Stimulated activated CD8-positive, alpha-beta memory T cell treated with anti-CD3 and anti-CD28 coated beads, Interleukin-7, amount 100 ng/mL, for 1 hour (primary cell): ENCODE data around the gene IMP4.

ENCODE experiments used
- DNase-seq, 2 donors: peaks; one replicate each; pipeline ENCODE4 v3.0.0-alpha.2; 2020; ENCODE audit warnings: low read depth in 2 of 2

The IMP4 gene

DNA sequence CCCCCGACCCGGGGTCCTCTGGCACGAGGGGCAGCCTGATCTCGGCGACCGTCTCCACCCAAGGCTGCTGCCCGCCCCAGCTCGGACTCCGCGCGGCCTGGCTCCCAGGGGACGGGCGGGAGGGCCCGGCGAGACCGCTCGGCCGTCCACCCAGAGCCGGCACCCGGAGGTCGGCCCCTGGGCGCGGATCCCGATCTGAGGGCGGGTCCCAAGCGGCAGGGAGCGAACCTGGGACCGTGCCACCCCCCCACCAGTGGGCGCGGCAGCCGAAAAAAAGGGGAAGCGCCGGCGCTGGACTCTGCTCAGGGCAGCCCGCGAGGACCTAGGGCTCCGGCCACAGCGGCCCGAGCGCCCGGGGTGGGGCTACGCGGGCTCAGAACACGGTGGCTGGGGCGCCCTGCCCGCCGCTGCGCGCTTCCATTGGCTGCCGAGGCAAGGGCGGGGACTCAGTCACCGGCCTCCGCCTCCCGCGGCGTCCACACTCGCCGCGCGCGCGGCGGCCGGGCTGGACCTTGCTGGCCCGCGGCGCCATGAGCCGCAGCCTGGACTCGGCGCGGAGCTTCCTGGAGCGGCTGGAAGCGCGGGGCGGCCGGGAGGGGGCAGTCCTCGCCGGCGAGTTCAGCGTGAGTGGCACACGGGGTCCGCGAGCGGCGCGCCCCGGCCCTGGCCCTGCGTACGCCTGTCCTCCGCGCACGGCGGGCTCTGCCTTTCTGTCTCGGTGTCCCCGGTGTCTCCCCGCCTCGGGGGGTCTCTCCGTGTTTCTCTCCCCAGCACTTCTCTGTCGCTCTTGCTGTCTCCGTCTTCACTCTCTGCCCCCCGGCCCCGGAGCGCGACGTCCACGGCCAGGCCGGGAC lies 13.1 kb downstream of the IMP4 start, which contains the start of gene PTPN18:
PTPN18 (plus strand) TSS at position 479 of the 854 bp plus-strand sequence; CDS start at position 531, 52 bp downstream.
- peak in 1 of 2 donors; percentile 41 for DNase-seq

DNA sequence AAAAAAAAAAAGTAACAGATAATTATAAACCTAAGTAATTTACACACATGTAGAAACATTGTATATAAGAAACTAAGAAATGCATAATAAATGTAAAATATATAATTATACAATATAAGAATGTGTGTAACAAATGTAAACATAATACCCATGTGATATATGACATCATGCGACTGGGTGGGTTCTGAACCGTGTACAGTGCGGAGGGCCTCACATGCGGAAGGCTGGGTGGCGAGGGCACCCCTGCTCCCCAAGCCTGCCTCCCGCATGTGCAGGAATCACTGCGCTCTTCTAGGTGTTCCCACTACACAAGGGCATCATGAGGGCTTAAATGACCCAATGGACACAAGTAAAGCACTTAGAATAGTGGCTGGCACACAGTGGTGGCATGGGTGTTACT lies 15.2 kb downstream of the IMP4 start:
- DNase-seq = no peak

DNA sequence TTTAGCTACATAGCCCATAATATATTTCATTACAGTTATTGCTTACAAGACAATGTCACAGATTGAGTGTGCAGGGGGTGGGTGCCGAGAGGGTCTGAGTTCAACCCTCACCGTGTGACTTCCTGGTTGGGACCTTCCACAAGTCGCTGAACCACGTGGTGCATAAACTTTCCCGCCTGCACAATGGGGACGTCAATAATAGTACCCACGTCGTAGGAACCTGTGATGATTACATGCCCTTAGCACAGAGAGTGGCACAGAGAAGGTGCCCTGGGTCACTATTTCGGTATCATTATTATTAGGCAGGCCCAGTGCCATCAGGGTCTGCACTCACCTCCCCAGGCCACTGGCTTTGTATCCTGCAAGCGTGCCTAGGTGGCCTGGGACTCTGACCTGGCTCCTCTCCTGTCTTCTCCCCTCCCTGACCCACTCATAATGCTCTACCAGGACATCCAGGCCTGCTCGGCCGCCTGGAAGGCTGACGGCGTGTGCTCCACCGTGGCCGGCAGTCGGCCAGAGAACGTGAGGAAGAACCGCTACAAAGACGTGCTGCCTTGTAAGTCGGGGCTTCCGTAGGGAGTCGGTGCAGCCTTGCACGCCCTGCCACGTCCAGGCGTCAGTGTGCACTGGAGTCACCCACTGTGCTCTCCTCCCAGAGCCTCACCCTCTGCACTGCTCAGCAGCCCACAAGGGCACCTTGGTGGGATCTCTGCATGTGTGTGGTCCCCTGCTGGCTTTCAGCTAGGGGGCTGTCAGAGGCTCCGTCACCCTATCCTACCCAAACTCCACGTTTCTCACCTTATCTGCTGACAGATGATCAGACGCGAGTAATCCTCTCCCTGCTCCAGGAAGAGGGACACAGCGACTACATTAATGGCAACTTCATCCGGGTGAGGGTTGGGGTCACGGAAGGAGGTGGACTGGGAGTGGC lies 16.0 kb downstream of the IMP4 start:
- no peak for DNase-seq

DNA sequence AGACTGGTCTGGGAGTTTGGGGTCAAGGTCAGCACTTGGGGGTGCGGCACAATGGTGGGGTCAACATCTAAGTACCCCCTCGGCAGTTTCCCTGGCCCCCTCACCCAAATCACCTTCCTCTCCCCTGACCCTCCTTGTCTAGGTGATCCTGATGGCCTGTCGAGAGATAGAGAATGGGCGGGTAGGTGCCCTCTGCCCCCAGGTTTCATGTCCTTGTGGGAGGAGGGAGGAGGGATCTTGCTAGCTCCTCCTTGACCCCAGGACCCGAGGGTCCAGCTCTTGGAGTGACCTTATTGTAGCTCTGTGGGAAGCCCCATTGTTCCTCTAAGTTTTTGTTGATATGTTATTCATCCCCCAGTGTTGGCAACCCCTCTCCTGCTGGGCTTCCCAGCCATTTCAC lies 16.8 kb downstream of the IMP4 start:
- DNase-seq = no peak

DNA sequence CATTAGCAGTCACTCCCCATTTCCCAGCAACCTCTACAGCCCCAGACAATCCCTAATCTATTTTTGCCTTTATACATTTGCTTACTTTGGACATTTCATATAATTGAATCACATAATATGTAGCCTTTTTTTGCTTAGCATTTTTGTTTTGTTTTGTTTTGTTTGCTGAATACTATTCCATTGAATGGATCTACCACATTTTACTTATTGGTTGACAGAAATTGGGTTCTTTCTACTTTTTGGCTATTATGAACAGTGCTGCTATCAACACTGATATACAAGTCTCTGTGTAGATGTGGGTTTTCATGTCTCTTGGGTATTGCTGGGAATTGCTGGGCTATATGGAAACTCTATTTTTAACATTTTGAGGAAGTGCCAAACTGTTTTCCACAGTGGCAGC lies 20.8 kb downstream of the IMP4 start:
- DNase-seq = no peak

DNA sequence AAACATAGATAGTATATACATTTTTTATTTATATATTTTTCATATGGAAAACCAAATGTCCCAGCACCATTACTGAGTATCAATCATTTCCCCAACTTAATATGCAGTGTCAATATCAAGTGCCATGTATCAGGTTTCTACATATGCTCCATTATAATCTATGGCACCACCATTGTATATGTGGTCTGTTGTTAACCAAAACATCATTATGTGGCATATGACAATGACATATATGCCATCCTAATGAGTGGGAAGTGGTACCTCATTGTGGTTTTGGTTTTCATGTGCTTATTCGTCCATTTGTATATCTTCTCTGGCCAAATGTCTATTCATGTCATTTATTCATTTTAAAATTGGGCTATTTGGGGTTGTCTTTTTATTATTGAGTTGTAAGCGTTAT lies 22.4 kb downstream of the IMP4 start:
- DNase-seq = no peak

DNA sequence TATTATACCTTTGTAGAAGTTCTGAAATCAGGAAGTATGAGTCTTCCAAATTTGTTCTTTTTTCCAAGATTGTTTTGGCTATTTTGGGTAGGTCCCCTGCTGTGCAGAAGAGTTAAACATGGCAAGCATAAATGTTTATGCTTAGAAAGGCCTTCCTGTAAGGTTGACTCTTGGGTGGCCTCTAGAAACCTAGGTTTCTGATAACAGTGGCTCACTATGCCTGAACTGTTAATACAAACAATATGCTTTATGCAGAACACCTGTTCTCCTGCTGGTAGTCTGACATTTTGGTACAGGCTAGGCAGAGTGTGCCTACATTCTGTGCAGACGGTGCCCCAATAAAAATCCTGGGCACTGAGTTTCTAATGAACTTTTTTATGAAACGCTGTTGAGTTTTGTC lies 23.3 kb downstream of the IMP4 start:
- DNase-seq = no peak

DNA sequence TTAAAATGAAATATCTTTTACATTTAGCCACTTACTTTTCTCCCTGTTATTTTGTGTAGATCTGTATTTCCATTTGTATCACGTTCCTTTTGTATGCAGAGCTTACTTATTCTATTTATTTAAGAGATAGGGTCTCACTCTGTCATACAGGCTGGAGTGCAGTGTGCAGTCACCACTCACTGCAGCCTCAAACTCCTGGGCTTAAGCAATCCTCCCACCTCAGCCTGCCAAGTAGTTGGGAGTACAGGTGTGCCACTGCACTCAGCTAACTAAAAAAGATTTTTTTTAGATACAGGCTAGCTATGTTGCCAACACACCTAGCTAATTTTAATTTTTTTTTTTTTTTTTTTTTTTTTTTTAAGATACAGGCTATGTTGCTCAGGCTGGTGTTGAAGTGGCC lies 24.0 kb downstream of the IMP4 start:
- no peak for DNase-seq

DNA sequence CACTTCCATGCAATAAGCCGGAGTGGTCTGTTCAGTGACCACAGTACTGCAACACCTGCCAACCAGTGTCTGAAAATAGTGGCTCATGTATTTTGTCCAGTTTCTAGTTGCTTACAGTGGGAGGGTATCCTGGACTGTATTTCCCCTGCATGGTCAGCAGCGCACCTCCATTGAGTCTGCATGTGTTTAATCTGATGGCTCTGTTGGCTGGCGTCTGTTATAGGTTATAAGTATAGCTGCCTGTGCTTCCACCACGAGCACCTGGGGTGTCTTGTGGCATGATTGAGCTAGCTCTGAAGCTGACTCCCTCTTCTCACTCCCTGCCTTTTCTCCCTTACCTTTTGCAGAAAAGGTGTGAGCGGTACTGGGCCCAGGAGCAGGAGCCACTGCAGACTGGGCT lies 26.1 kb downstream of the IMP4 start:
- no peak for DNase-seq

DNA sequence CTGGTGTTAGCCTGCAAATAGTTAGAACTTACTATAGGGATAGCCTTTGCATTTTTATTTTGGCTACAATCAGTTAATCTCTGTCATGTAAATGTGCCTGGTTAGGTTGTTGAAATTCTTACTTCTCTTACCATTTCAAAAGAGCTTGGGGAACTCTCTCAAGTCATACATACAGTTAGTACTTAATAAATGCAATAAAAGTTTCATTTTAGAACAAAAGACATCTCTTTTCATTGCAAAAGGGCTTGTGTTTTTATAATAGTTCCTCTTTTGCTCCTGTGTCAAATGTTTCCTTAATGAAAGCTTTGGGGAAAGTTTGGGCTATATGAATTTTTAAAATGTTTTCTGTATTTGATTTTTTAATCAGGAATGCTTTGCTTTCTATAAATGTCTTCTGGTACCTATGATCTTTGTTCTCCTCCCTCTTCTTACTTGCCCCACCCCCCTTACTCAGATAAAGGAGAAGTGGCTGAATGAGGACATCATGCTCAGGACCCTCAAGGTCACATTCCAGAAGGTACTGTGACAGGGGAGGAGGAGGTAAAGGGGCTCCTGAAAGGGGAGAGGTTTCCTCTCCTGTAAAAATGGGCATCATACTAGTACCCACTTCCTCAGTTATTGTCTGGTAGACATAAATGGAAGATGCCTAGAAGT lies 26.7 kb downstream of the IMP4 start:
- no peak for DNase-seq

DNA sequence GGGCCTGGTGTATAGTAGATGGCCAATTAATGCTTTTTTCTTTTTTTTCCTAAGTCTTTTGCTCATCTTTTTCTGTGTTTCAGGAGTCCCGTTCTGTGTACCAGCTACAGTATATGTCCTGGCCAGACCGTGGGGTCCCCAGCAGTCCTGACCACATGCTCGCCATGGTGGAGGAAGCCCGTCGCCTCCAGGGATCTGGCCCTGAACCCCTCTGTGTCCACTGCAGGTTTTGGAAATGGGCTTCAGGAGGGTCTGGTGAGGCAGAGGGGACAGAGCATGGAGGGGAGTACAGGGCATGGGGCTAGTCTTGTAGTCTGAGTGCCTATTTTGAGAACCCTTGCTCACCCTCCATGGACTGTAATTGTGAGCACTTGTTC lies 27.3 kb downstream of the IMP4 start:
- DNase-seq = no peak

DNA sequence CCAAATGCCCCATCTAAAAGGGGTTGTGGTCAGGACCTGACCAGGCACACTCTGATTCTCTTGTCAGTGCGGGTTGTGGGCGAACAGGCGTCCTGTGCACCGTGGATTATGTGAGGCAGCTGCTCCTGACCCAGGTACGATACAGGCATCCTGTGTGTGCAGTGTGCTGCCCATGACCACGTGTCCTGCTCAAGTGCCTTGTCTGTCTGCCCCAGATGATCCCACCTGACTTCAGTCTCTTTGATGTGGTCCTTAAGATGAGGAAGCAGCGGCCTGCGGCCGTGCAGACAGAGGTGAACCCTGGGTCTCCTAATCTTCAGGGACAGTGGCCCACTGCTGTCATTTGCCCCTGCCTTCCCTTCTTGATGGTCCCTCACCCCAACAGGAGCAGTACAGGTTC lies 27.8 kb downstream of the IMP4 start:
- DNase-seq = no peak

DNA sequence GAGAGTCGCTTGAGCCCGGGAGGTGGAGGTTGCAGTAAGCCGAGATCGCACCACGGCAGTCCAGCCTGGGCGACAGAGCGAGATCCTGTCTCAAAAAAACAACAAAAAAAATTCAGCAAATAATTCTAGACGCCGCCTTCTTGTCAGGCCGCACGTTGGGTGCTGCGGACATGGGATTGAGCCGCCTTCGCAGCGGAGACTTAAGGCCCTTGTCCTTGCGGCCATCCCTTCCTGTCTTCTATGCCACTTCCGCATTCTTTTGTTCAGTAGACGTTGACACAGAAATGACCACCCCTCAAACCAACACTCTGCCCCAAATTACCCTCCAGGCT lies 29.0 kb downstream of the IMP4 start:
- DNase-seq = no peak

DNA sequence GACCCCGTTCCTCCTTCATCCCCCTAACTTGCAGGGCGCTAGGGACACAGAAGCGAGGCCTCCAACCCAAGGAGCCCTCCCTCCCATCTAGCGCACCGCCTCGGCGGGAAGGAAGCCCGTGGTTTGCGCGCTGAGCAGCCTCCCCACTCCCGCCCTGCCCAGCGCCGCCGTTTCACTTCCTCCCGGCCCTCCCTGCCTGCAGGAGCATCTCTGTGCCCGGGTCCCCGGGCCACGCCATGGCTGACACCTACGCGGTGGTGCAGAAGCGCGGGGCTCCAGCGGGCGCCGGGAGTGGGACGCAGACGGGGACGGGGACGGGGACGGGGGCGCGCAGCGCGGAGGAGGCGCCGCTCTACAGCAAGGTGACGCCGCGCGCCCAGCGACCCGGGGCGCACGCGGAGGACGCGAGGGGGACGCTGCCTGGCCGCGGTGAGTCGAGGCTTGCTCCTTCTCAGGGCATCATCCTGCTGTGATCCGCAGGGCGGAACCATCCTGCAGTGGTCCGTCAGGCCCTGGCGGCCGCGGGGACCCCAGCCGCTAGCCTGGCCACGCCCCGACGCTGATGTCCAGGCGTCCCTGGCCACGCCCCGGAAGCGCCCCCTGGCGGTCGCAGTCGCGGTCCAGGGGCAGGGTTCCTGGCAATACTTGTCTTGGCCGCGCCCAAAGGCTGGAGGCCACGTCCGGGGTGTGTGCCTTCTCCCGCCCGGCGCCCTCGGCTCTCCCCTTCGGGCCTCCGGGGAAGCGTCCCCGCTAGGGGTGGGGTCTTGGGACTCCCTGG lies 29.5 kb downstream of the IMP4 start:
- DNase-seq = peak; percentile 43

DNA sequence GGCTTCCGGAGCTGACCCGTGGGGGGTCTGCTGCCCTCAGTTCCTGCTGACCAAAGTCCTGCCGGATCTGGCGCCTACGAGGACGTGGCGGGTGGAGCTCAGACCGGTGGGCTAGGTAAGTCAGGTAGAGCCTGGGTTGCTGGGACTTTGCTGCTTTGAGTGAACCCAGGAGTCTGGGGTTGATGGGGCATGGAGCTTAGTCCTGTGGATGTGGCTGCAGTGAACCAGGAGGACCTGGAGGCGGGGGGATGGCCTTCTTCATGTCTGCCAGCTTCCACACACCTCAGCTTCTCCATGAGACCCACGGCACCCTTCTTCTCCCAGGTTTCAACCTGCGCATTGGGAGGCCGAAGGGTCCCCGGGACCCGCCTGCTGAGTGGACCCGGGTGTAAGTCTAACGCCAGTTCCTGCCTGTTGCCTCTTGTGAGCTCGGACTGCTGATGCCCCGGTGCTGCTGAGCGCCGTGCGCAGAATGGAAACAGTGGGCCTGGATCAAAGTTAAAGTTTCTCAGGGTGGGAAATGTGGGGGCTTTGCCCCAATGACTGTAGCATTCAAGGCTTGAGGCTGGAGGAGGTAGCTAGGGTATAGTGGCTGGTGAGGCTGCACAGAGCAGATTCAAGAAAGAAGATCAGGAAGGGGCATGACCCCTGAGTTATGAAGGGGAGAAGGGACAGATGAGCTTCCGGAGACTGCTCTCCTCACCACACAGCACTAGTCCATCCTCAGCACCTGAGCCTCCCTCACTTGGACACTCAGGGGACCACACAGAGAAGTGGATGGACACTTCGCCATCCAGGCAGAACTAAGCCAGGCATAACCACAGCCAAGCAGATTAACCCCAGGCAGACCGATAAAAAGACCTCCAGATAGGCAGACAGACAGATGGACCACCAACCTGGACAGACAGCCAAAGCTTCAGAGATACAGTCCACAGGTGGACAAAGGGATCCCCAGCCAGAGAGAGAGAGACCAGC lies 30.4 kb downstream of the IMP4 start:
- no peak for DNase-seq

DNA sequence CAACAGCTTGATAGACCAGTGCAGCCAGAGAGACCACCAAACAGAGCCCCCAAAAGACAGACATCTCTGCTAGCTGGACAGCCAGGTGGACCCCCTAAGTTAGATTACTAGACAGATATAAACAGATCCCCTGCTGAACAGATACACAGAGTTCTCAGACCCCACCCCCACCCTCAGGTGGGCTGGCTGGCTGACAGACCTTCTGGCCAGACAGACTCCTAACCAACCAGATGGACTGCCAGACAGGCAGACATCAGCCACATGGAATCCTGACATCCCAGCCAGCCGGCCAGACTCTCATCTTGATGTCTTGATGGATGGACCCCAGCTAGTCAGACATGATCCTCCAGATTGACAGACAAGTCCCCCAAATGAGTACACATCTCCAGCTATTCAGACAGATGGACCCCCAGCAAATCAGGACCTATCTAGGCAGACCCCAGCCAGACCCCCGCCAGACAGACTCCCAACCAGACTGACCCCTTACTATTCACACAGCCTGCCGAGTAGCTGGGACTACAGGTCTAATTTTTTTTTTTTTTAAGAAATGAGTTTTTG lies 31.2 kb downstream of the IMP4 start:
- DNase-seq = no peak

DNA sequence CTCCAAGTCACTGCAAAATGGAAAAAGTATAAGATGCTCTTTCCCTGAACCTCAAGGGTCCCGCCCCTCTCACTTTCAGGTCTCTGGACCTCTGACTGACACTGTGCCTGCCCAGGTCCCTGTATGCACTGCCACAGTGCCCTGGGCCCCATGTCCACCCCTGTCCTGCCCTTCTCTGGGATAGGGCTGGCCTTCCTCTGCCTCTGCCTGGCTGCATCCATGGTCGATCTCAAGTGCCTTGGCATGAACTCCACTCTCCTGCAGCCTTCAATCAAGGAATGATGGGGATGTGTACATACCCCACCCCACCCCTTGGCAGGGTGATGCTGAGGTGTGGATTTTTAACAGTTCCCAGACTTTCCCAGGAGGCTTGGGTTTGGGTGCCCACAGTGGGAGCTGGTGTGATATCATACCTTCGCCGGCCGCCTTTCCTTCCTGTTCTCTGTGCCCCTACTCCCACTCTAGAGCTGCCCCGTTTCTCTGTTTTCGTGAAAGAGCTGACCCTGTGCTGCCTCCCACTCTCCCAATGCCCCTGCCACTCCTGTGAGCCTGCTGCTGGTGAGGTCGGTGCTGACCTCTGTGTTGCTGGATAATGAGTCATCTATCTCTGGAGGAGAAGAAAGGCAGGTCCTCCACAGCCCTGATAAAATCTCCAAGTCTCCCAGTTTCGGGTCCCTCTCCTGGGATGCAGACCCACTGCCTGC lies 32.0 kb downstream of the IMP4 start:
- no peak for DNase-seq

DNA sequence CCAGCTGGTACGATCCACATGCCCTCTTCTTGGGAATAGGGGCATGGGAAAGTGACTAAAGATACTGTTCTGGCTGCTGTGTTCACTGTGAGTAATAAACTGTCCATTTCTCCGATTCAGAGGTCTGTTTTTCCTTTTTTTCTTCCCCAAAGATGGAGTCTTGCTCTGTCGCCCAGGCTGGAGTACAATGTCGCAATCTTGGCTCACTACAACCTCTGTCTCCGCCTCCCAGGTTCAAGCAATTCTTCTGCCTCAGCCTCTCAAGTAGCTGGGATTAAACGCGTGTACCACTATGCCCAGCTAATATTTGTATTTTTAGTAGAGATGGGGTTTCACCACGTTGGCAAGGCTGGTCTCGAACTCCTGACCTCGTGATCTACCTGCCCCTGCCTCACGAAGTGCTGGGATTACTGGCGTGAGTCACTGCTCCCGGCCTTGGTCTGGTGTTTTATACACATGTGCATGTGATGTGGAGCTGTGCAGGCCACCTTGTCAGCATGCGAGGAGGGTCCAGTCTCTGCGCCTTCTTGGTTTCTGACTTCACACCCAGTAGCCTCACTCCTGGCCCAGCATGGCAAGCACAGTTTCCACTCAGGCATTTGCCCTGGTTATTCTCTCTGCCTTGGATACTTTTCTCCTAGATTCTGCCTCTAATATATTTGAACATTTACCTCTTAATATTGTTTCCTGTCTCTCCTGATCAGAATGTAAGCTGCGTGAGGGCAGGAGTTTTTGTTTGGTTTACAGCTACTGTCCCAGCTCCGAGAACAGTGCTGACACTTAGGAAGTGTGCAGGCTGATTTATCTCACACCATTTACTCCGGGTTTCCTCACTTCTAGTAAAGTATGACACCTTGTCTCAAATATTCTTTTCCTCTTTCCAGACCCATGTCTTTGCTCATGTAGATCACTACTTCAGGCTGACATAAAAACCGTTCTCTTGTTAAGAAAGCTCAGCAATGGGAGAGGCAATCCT lies 32.9 kb downstream of the IMP4 start:
- DNase-seq = no peak
